Stimulated activated CD8-positive, alpha-beta memory T cell treated with anti-CD3 and anti-CD28 coated beads, Interleukin-12 subunit alpha, Interleukin-12 subunit beta, amount 100 ng/mL, for 24 hours (primary cell): Measurements from ENCODE around the gene OSBPL1A.

Experiments used
- DNase-seq: peaks from one replicate; pipeline ENCODE4 v3.0.0-alpha.2; 2020; ENCODE audit errors: extremely low read depth

OSBPL1A gene

DNA sequence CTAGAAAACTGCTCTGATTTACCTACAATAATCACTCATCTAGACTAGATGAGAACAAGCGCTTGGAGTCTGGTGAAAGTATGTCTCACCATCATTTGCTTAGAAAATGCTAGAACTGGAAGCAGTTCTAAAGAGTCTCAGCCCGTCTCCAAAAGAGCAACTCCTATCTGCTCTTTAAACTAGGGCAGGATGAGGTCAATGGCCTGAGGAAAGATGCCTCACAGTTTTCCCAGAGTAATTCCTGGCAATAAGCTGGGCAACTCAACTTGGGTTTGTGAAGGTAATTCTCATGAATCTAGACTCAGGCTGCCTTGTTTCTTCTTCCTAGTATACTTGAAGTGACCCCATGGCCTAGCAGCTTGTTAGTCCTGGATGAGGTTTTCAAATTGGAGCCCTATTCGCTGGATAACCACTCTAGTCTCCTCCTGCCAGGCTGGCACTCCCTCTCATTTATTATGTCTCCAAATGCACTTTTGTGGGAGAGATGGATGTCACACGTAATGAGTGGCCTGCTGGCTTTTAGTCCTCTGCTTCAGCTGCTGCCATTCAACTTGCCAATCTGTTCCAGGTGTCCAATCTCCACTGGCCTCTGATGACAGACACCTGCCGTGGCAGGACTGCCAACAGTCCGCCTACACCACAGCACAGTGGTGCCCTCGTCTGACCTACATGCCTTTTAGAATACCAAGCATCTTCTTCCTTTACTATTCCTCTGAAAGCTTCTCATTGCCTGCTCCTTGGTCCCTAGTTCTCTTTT is 177.9 kb downstream of the OSBPL1A start:
- DNase-seq = no peak

DNA sequence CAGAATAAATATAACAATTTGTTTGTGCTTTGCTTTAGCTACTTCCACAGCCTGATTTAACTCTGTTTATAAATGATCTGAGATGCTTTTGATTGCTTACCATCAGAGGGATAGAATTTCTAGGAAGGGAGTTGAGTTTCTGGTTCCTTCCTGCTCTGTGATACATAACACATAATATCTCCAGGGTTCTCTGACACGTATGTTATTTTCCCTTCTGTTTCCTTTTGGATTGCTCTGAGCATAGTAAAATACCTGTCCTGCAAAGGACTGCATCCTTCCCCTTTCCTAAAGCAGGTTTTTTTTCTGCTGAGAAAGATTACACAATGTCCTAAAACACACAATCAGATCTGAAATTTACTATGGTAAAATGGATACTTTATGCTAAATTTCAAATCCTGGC is 182.7 kb downstream of the OSBPL1A start:
- no peak for DNase-seq

DNA sequence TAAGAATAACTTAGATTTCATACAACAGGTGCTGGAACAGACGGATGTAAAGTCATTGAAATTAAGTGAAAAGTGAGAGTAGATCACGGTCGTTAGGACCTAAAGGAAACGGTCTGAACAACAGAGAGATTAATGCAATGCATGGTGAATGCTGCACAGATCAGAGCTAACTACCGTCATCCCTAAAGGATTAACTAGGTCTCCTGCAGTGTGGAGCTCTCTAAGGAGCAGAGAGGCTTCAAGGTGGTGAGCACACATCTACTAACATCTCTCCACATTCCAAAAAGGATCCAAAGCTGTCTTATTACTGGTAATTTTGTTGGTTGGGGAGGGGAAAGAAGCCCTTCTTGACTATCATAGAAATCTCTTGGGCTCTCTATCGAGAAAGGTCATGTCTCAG is 183.5 kb downstream of the OSBPL1A start:
- no peak for DNase-seq

DNA sequence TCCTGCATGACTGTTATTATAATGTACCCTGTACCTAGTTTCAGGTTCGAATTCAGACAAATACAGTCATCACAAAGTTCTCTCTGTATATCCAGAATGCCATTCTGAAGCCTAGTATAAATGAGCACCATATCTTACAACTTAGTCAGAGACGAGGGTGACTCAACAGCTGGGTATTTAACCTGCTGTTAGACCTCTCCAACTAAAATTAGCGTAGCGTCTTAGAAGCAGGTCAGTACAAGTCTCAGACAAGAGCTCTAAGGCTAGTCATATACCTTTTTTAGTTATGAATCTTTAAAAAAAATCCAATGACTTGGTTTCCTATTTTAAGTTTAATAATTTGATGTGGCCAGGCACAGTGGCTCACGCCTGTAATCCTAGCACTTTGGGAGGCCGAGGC is 184.7 kb downstream of the OSBPL1A start:
- no peak for DNase-seq

DNA sequence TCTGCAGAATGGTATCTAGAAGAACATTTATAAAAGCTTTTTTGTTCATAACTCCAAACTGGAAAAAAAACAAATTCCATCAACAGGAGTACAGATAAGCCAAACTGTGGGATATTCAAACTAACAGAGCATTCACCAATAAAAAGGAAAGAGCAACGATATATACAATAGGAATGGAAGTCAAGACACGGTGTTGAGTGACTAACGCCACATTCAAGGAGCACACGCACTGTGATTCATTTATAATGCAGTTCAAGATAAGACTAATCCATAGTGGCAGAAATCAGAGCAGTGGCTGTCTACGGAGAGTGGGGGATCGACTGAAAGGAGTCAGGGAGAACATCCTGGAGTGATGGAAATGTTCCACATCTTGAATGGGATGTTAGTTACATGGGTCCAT is 188.1 kb downstream of the OSBPL1A start:
- DNase-seq = no peak

DNA sequence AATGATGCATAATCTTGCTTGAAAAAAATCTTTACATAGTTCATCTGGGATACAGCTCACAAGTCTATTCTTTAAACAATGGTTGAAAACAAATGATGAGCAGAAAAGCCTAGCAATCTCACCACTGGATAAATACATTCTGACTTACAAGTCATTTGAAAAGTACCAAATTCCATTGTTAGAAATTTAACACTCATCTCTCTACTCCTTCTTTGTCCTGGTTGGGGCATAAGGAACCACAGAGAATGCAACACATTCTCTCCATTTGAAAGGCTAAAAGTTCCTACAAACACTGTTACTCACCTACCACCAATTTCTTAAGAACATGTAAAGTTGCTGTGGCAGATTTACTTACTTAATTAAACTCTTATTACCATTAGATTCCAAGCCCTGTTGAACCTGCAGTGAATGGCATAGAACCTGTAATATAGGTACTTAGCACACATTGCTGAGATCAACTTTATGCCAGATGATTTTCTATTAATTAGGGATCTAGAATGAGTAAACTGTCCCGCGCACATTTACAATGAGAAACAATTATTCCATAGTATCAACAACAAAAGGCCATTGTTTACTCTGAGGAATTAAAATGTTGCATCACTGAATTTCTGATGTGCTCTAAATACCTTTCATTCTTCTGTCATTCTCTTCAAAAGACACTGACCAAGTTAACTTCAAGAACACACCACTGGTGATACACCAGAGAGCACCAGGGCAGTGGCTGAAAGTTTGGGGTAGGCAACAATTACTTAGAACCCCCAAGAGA is 189.2 kb downstream of the OSBPL1A start:
- no peak for DNase-seq

DNA sequence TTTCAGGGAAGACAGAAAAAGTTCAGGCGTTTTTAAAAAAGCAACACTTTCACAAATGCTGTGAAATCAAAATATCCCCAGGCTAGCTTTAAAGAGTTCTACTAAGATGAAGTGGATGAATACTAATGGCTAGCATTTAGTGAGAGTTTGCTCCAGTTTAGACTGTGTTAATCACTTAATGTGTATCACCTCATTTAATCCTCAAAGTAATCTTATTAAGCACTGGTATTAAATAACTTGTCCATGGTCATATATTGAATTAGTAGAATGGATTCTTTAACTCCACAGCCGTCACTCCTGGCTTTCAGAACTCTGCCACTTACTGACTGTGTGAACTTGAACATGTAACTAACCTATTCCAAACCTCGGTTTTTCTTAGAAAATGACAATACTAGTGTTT is 192.7 kb downstream of the OSBPL1A start:
- no peak for DNase-seq

DNA sequence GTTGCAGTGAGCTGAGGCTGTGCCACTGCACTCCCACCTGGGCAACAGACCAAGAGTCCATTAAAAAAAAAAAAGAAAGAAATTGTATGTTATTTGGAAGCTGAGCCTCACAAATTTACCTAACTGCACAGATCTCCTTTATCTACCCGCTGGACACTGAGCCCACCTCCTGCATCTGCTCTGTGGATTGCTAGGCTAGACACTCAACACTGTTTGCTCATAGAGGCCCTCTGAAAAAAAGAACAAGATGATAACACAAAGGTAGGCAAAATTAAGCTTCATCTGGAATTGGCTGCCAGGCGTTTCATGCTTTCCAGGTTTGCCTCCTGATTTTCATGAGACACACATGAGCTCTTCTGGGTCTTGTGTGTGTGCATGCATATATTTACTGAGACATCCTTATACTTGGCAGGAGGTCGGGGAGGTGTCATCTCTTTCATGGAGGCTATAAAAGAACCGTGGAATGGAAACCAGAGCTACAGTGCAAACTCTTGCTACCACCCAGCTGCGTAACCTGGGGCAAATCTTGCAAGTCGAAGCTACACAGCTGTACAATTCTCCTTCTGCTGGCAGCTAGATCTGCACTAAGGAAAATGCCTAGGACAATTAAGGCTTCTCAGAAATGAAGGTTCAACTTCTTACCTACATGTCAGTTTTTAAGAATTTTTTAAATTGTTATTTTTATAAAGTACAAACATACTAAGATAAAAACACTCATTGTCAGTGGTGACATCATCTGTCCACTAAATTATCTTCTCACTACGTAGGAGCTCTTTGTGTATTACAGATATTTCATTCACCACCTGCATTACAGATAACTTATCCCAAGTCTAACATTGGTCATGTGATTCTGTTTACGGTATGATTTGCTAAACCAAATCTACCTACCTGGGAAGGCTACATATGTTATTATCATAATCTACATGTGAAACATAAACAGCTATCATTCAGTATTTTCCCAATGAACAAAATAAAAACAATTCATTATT is 195.6 kb downstream of the OSBPL1A start:
- no peak for DNase-seq

DNA sequence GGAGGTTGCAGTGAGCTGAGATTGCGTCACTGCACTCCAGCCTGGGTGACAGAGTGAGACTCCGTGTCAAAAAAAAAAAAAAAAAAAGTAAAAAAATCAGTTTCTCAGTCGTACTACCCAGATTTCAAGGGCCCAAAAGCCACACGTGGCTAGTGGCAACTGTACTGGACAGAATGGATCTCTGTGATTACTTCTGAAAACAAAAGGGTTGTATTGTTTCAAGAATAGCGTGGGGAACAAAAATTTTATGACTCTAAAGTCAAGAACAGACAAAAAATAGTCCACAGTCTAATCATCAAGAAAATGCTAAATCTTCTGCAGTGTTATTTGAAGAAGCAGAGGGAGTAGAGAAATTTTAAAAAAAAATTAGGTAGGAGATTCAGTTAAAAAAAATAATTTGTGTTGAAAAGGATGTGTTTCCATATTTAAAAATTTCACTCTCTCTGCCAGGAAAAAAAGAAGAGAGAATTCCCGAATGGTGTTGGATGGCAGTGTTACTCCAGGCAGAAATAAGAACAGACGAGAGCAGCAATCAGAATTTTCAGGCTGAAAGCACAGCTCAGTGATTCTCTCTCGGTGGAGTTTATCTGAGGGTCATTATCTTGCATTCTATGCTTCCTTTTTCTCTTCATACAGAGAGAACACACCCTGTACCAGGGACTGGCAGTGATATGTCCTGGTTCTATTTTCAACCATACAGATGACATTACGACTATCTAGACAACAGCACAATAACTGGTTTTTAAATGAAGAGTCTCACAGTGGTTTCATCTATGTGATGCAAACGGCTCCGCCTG is 196.9 kb downstream of the OSBPL1A start:
- DNase-seq = no peak

DNA sequence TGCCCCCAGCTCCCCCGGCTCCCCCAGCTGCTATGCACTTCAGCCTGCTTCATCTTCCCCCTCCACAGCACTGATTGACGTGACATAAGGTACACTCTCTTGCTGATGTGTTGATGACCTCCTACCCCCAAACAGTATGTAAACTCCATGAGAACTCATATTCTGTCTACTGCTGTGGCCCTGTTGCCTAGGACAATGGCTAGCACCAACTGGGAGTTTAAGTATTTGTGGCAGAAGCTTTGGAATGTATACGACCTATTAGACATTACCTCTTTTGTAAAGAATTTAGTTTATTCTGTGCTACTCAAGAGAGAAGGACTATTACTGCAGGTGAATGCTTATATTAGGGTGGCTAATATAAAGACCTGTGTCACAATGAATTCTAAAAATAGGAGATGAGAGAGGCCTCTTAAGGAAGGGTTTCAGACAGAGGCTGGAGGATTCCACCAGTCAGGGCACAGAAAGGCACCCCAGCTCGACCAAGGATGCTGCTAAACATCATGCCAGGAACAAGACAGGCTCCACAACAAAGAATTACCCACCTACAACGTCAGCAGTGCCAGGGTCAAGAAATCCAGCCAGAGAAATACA is 198.2 kb downstream of the OSBPL1A start:
- no peak for DNase-seq

DNA sequence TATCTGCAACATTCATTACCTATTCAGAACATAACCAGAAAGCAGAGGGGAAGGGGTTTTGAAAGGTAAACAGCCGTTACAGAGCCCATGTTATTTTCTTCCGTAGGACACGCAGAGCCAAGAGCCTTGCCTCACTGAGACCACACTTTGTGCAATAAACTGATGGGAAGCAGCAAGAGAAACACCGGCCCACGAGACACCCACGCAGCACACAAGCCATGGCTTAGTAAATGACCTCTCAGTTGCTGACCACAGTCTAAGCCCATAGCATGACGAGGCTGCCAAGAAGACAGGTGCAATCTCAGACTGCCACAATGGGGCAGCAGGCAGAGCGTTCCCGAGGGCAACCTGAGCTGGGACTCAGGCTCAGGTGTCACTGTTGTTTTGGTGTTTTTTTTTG is 199.2 kb downstream of the OSBPL1A start:
- DNase-seq = no peak

DNA sequence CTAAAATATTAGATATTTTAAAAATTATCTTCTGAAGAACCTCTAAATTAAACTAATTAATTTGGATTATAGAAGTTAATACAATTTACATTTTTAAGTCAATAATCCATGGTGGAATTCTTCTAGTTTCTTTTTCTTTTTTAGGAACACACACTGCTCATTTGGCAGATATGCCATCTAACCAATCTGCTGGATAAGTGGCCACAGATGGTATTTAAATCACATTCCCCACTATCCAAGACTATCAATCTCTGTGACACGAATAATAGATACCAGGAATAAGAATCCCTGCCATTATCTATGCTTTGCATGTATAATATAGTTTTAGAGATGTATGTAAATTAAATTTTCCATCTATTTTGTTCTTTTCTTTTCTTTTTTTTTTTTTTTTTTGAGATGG is 200.2 kb downstream of the OSBPL1A start:
- no peak for DNase-seq

DNA sequence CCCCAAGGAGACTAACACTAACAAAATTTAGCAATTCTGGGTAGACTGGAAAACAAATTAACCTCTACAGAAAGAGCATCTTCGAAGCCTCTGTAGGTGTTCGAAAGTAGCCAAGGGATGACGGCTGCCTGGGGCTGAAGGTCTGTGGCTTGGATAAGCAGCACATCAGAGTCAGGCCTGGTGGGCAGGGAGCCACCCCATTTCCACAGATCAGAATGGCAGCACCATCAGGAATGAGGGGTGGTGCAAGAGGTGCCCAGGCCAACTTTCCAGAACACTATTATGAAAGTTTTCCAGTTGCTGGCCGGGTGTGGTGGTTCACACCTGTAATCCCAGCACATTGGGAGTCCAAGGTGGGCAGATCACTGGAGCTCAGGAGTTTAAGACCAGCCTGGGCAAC is 200.9 kb downstream of the OSBPL1A start:
- no peak for DNase-seq

DNA sequence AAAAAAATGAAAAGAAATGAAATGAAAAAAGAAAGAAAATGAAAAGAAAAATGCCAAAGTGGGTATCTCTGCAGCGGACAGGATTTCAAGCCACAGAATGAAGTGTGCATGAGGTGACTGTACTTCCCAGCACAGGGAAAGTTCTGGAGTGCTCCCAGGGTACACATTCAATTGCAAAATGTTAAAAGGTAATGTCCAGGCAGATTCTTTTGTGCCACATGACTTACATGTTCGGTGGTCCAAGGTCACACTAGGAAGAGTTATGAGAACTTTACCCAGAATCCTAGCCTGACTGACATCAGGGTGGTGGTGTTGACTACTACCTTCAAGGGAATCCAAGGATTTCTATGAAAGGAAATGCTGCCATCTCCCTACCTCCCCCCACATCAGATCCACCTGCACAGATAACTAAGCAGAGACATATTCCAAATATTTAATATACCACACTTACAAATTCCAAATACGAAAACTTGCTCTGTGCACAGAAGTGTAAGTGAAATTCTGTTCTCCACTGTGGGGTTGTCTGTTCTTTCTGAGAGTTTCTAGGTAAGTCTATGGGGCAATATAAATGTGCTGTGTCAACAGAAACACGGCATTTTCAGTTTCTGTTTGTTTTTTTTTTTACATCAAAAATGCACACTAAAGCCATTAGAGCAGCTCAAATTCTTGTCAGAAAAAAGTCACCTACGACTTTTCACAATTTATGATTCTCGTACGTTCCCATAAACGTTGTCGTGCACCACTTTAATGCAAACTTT is 202.1 kb downstream of the OSBPL1A start:
- no peak for DNase-seq

DNA sequence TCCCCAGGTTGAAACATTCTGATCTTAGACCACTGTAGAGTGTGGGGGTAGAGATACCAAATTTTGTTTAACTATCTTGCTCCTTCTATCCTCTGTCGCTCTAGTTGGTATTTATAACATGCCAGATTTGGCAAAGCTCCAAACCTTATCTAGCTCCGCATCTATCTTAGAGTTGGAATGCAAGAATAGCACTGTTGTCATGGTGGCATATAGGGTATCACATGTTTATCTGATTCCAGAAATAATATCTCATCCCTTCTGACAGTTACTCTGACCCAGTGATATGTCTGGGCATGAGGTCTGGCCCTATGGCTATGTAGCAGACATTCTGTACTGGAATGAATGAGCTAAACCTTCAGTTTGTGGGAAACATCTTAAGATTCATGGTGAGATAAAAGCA is 207.0 kb downstream of the OSBPL1A start:
- DNase-seq = no peak

DNA sequence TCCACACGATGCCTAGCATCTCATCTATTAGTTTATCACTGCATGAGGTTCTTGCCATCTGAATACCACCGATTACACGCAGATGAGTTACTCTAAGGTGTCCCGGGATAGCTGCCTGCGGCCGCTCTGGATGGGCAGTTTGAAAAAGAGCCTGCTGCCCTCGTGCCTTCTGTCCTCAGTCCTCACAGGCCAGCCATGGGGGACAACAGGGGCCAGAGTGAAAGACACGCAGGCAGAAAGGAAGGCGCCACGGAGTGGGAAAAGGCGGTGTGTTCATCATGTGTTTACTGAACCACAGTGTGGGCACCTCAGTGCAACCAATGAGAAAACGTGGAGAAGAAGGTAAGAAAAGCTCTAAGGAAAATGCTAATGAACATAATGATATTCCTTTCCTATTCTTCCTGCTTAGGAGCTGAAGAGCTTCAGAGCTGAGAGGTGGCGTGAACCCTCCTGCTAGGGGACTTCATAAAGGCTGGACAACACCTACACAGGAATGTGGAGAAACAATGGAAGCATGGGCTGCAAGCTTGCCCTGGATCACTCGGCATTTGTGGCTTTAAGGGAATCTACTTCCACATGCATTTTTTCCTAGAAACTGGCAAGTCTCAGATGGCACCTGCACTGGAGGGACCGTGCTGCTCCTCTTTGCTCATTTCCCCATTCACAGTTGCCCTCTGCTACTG is 207.8 kb downstream of the OSBPL1A start:
- DNase-seq = no peak

DNA sequence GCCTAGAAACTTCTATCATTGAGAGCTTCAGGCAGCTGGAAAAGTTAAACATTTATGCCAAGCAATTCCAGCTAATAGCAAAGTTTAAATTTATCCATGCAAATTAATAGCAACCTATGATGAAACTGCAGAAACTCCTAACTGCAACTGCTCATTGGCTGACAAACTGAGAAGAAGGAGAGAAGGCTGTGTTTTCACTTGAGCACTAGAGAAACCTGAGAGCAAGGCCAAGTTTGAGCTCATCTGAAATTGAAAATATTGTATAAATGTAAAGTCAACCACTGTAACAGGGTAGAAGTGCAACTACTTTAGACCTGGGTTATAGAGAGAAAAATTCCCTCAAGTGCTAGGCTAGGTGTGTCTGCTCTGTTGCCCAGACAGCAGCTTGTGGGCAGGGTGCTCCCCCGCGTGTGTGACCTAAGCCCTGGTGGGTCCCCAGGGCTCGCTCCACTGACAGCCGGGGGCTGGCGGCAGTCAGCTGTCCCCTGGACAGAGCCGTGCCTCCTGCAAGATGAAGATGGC is 208.6 kb downstream of the OSBPL1A start:
- no peak for DNase-seq

DNA sequence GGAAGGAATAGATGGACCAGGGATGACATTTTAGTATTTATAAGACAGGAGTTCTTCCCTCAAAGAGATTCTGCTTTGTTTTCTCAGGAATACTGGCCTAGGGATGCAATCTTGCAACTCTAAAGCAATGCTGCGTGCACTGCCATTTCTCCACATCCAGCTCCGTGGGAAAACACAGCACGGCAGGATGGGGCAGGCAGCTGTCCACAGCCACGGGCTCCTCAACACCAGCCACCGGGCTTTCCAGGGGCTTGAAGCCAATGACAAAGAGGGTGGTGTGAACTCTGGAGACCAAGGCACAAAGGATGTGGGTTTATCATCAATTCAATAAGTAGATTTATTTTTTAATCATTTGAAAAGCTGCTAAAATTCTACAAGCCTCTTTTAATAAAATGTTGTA is 209.5 kb downstream of the OSBPL1A start:
- no peak for DNase-seq

DNA sequence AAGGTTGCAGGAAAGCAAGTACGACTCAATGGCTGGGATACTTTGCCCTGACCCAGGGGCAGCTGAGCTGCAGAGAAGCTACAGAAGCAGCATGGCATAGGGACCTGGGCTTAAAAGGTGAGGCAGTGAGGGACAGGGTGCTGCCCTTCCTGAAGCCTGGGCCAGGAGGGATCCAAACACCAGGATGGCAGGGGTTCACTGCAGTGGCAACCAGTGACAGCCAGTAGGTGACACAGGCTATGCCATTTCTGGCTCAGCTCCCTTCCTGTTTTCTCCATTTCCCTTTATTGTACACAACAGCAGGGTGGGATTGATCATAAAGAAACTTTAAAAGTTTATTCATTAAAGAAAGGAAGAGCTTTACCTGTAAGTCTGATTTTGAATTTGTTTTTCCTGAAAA is 209.9 kb downstream of the OSBPL1A start:
- DNase-seq = no peak
